H1 (cell line): ENCODE data around the gene RTF1. TPM values are rescaled to one million over a fixed set of nuclear protein-coding genes. Genes with fewer than 3 reads are reported as not detected.

ENCODE experiments used
- CBX5 ChIP-seq: fragments of 300-800, 300-1000 bp; sonication (generic); IDR thresholded peaks from 2 replicates; pipeline ENCODE4 v1.7.1; 2016; ENCODE audit warnings: antibody characterized with exemption, low read length, low read depth
- polyA plus RNA-seq, 7 experiments: library from polyadenylated mRNA; depleted of rRNA in 3 of 7; stranded (reverse) in 5 of 7; unstranded in 2 of 7; fragments of >200 nt in 5 of 7; fragments of 200-250 nt in 2 of 7; gene quantifications; 1 replicate in 5 of 7; 2 replicates in 1 of 7; 4 replicates in 1 of 7; pipeline versions ENCODE4 v1.2.1 to v1.2.3, GENCODE V29; 2011 to 2013; ENCODE audit warnings: missing spikeins in 2 of 7, mixed read lengths in 2 of 7
- total RNA-seq: library from RNA; stranded (reverse); fragmentation: NEBNext Ultra II Directional; extraction: Animal tissue kit (Norgen Biotek cat#: 25700); gene quantifications from 2 replicates; pipeline ENCODE4 v1.2.1, GENCODE V29; 2021

RTF1 gene
- total and polyA plus RNA-seq, 2 of the 8 experiments (the other 6 are each of a cell fraction or from before 2014, with no cell fraction given), result 22.6 to 47.7 TPM

DNA sequence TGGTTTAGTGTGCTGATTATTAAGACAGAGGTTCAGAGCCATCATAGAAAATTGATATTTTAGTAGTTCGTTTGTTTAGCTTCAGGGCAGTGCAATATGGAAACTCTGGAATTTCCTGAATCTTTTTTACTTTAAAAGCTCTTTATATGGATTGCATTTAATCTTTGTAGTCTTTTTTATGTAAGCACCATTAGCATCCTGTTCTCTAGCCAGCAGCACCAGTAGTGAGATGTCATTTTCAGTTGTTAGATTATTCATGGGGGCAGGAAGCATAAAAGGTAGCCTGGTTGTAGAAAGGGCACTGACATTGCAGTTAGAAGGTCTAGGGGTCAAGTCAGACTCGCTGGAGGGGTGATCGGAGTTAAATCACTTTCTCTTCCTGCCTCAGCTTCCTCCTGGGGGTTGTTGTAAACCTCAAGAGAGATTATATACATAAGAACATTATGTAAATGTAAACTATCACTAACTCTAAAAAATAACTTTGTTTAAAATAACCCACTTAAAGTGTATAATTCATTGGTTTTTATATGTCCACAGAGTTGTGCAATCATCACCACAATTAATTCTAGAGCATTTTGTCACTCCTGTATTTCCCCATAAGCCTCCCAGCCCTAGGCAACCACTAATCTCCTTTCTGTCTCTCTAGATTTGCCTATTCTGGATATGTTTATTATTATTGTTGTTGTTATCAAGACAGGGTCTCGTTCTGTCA is 45.3 kb downstream of the RTF1 start (continued):
- TF ChIP-seq CBX5, result no peak
